IMR-90 (cell line): ENCODE data around the gene LRRC10. TPM values are rescaled to one million over a fixed set of nuclear protein-coding genes. Genes with fewer than 3 reads are reported as not detected.

Experiments used
- ATAC-seq: fragments of 200-7000 bp; cut with Tn5 transposase; 2 replicates; pipeline ENCODE4 v1.9.1; 2020; ENCODE audit warnings: low read depth, mild to moderate bottlenecking, moderate library complexity
- BruUV-seq: library from RNA; stranded (reverse); fragments of 400-500 nt; replicated peaks from 2 replicates; lab custom pipeline; 2021; lab: Mats Ljungman, UMichigan
- CTCF ChIA-PET: fragments of 300-600 bp; formaldehyde crosslinking; extraction: SDS; loops from one replicate; lab custom pipeline; 2021; ENCODE audit warnings: antibody characterized with exemption; lab: Yijun Ruan, JAX
- POLR2A ChIA-PET: fragments of 300-600 bp; sonication (Branson Sonifier 250); formaldehyde crosslinking; loops from one replicate; lab custom pipeline; 2022; ENCODE audit warnings: antibody characterized with exemption; ENCODE audit not compliant: unreplicated experiment; lab: Charles Lee
- DNase-seq: peaks from one replicate; pipeline ENCODE4 v3.0.0; 2013
- H2AFZ ChIP-seq: replicated peaks from 2 replicates; pipeline ENCODE3; 2013; ENCODE audit warnings: low read length, mild to moderate bottlenecking; ENCODE audit not compliant: poor library complexity
- H2AK5ac ChIP-seq: 2 replicates; pipeline ENCODE4 v1.6.1; 2013; ENCODE audit warnings: low read depth, low read length, inconsistent platforms
- H2AK9ac ChIP-seq: replicated peaks from 2 replicates; pipeline ENCODE3; 2013; ENCODE audit warnings: mild to moderate bottlenecking, low read depth, low read length, moderate library complexity; ENCODE audit not compliant: poor library complexity
- H2BK120ac ChIP-seq: 2 replicates; pipeline ENCODE4 v1.6.1; 2013; ENCODE audit warnings: low read depth, low read length, inconsistent platforms
- H2BK15ac ChIP-seq: 3 replicates; pipeline ENCODE4 v1.6.1; 2013; ENCODE audit warnings: low read depth, low read length, inconsistent platforms
- H2BK20ac ChIP-seq: 2 replicates; pipeline ENCODE4 v1.6.1; 2013; ENCODE audit warnings: low read depth, mild to moderate bottlenecking, inconsistent platforms, low read length, moderate library complexity
- H2BK5ac ChIP-seq: 2 replicates; pipeline ENCODE4 v1.6.1; 2013; ENCODE audit warnings: mild to moderate bottlenecking, low read depth, low read length, inconsistent platforms; ENCODE audit not compliant: poor library complexity, severe bottlenecking
- H3K14ac ChIP-seq: replicated peaks from 2 replicates; pipeline ENCODE4 v1.6.1; 2013; ENCODE audit warnings: low read depth, low read length, inconsistent platforms
- H3K18ac ChIP-seq: 2 replicates; pipeline ENCODE4 v1.6.1; 2013; ENCODE audit warnings: low read depth, low read length, control low read depth
- H3K23ac ChIP-seq: 2 replicates; pipeline ENCODE4 v1.6.1; 2013; ENCODE audit warnings: low read depth, low read length, inconsistent platforms
- H3K27ac ChIP-seq: 2 replicates; pipeline ENCODE4 v1.5.1; 2013; ENCODE audit warnings: mild to moderate bottlenecking, control low read depth, low read length; ENCODE audit not compliant: insufficient read depth
- H3K27me3 ChIP-seq: 2 replicates; pipeline ENCODE4 v1.6.1; 2013; ENCODE audit warnings: low read length; ENCODE audit not compliant: control insufficient read depth, insufficient read depth
- H3K36me3 ChIP-seq: 2 replicates; pipeline ENCODE4 v1.6.1; 2013; ENCODE audit warnings: low read length, mixed read lengths; ENCODE audit not compliant: control insufficient read depth, insufficient read depth
- H3K4ac ChIP-seq: 2 replicates; pipeline ENCODE4 v1.6.1; 2013; ENCODE audit warnings: low read depth, low read length, inconsistent platforms
- H3K4me1 ChIP-seq: 2 replicates; pipeline ENCODE4 v1.6.1; 2013; ENCODE audit warnings: low read length, mixed read lengths; ENCODE audit not compliant: control insufficient read depth, insufficient read depth
- H3K4me2 ChIP-seq: 2 replicates; pipeline ENCODE4 v1.6.1; 2013; ENCODE audit warnings: low read depth, mild to moderate bottlenecking, control low read depth, low read length, moderate library complexity
- H3K4me3 ChIP-seq: 2 replicates; pipeline ENCODE4 v1.5.1; 2013; ENCODE audit warnings: low read depth, mild to moderate bottlenecking, control low read depth, low read length, moderate library complexity; ENCODE audit not compliant: insufficient read depth
- H3K56ac ChIP-seq: 2 replicates; pipeline ENCODE4 v1.6.1; 2013; ENCODE audit warnings: low read length, inconsistent platforms; ENCODE audit not compliant: insufficient read depth; ENCODE audit errors: extremely low read depth
- H3K79me1 ChIP-seq, 2 experiments: 2 replicates each; pipeline ENCODE4 v1.6.1; 2013; ENCODE audit warnings: low read length in 2 of 2, inconsistent platforms in 1 of 2, low read depth in 1 of 2
- H3K9ac ChIP-seq: 2 replicates; pipeline ENCODE4 v1.6.1; 2013; ENCODE audit warnings: low read depth, low read length, control low read depth
- H3K9me1 ChIP-seq: 2 replicates; pipeline ENCODE4 v1.6.1; 2013; ENCODE audit warnings: low read length, inconsistent platforms; ENCODE audit not compliant: insufficient read depth
- H3K9me3 ChIP-seq: 2 replicates; pipeline ENCODE4 v1.6.1; 2013; ENCODE audit warnings: low read length; ENCODE audit not compliant: control insufficient read depth, insufficient read depth
- H4K20me1 ChIP-seq: 2 replicates; pipeline ENCODE4 v1.6.1; 2013; ENCODE audit warnings: low read length, inconsistent platforms; ENCODE audit not compliant: insufficient read depth
- H4K5ac ChIP-seq: 2 replicates; pipeline ENCODE4 v1.6.1; 2013; ENCODE audit warnings: mild to moderate bottlenecking, low read depth, low read length, control low read depth
- H4K8ac ChIP-seq, 2 experiments: 2 replicates each; pipeline ENCODE4 v1.6.1; 2013; ENCODE audit warnings: low read depth in 2 of 2, low read length in 2 of 2, control low read depth in 1 of 2, inconsistent platforms in 1 of 2
- H4K91ac ChIP-seq: 2 replicates; pipeline ENCODE4 v1.6.1; 2013; ENCODE audit warnings: low read depth, low read length, inconsistent platforms; ENCODE audit not compliant: insufficient read depth
- CEBPB ChIP-seq: IDR thresholded peaks from 2 replicates; pipeline ENCODE4 v1.6.1; 2012; ENCODE audit warnings: low read depth, low read length, improper control_type of control experiment
- FOS ChIP-seq: fragments of 150-350 bp; IDR thresholded peaks from 2 replicates; pipeline ENCODE4 v1.6.1; 2016; ENCODE audit warnings: low read depth, low read length
- MAZ ChIP-seq: IDR thresholded peaks from 2 replicates; pipeline ENCODE4 v1.6.1; 2012; ENCODE audit warnings: low read depth, mild to moderate bottlenecking, low read length, improper control_type of control experiment, moderate library complexity, borderline replicate concordance
- NFE2L2 ChIP-seq: fragments of 150-350 bp; IDR thresholded peaks from 2 replicates; pipeline ENCODE4 v1.6.1; 2016; ENCODE audit warnings: low read depth, mild to moderate bottlenecking, low read length
- POLR2A ChIP-seq: IDR thresholded peaks from 2 replicates; pipeline ENCODE4 v1.6.1; 2012; ENCODE audit warnings: mild to moderate bottlenecking, low read depth, low read length
- RCOR1 ChIP-seq: IDR thresholded peaks from 2 replicates; pipeline ENCODE4 v1.6.1; 2012; ENCODE audit warnings: mild to moderate bottlenecking, low read length, improper control_type of control experiment; ENCODE audit not compliant: insufficient replicate concordance
- RFX5 ChIP-seq: IDR thresholded peaks from 2 replicates; pipeline ENCODE4 v1.8.0; 2012; ENCODE audit warnings: low read depth, mild to moderate bottlenecking, low read length, moderate library complexity
- SMC3 ChIP-seq: fragments of 150-350 bp; IDR thresholded peaks from 2 replicates; pipeline ENCODE4 v1.6.1; 2016; ENCODE audit warnings: low read depth, mild to moderate bottlenecking, antibody characterized with exemption, low read length, moderate library complexity
- WGBS, 2 experiments: methylation state at CpG; one replicate each; pipeline versions ENCODE4 v1.1.5 to v1.1.7; 2013; ENCODE audit warnings: missing lambda C conversion rate in 2 of 2; ENCODE audit not compliant: insufficient read length in 1 of 2; ENCODE audit errors: extremely low coverage in 2 of 2; 5-methylcytosine and 5-hydroxymethylcytosine counted together
- dilution Hi-C: fragments of 300-500 bp; cut with HindIII; formaldehyde crosslinking; loops from one replicate; pipeline ENCODE4 v1.14.3; 2018; ENCODE audit warnings: low sequenced_read_pairs; ENCODE audit not compliant: unreplicated experiment
- in situ Hi-C: fragments of 300-500 bp; cut with MboI; formaldehyde crosslinking; loops from 3 replicates; pipeline ENCODE4 v1.14.3; 2019; ENCODE audit warnings: low sequenced_read_pairs, inconsistent platforms, mixed read lengths
- intact Hi-C: fragments of 100-400 bp; cut with micrococcal nuclease; formaldehyde crosslinking; loops from 2 replicates; pipeline ENCODE4 v1.10.0; 2022
- polyA plus RNA-seq, 3 experiments: library from polyadenylated mRNA; depleted of rRNA; stranded (reverse); fragments of >200 nt; gene quantifications; 2 replicates each; pipeline ENCODE4 v1.2.3, GENCODE V29; 2012; ENCODE audit warnings: low replicate concordance in 1 of 3
- total RNA-seq: library from RNA; depleted of rRNA; stranded (reverse); fragments of >200 nt; gene quantifications from 2 replicates; pipeline ENCODE4 v1.2.3, GENCODE V29; 2012
- TF ChIP-seq, protein P1 (sequence below): fragments of 150-350 bp; IDR thresholded peaks from 2 replicates; pipeline ENCODE4 v1.6.1; 2017; ENCODE audit warnings: mild to moderate bottlenecking, antibody characterized with exemption, low read length, low read depth

LRRC10 gene
- total and polyA plus RNA-seq, 2 of the 4 experiments (the other 2 are of a cell fraction), result not detected

DNA sequence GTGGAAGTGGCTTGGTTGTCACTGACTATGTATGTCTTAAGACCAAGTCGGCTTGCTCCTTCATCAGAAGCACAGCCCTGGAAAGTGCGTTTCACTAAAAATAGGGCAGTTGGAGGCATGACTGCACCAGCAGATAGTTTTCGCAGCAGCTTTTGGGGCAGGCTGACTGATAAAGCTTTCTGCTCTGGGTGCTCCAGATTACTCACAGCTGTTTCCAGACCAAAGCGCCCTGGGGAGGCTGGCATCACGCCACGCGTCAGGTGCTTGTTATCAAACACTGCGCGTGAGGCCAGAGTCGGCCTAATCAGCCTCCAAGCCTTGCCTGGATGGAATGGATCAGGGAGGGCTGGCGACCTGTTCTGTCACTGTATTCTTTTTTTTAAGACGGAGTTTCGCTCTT is 13.3 kb upstream of the LRRC10 start:
- H3K4me3 ChIP-seq, result no peak overlapping the region
- in situ Hi-C loops, result no loop called here
- peak; percentile 59; the same call in 1 of the 2 replicates for ATAC-seq
- ChIA-PET POLR2A (no interaction called here), CTCF (no interaction called here)
- H3K27me3 ChIP-seq, result peaks cover 17% of the 10 kb centered on the region
- intact Hi-C loops, result no loop called here
- no peak overlapping the region for H2BK15ac ChIP-seq
- no peak overlapping the region for H3K18ac ChIP-seq
- BruUV-seq, result no TSS peak
- TF ChIP-seq NFE2L2 (no peak), POLR2A (no peak), MAZ (no peak), CEBPB (no peak), SMC3 (no peak), FOS (no peak), RCOR1 (no peak), RFX5 (no peak)
- TF ChIP-seq, protein P1, sequence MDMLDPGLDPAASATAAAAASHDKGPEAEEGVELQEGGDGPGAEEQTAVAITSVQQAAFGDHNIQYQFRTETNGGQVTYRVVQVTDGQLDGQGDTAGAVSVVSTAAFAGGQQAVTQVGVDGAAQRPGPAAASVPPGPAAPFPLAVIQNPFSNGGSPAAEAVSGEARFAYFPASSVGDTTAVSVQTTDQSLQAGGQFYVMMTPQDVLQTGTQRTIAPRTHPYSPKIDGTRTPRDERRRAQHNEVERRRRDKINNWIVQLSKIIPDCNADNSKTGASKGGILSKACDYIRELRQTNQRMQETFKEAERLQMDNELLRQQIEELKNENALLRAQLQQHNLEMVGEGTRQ, result no peak
- no peak overlapping the region for H3K14ac ChIP-seq
- H2BK120ac ChIP-seq, result no peak overlapping the region
- H3K56ac ChIP-seq, result no peak overlapping the region
- no peak overlapping the region for H2AK9ac ChIP-seq
- H2AK5ac ChIP-seq, result no peak overlapping the region
- no peak overlapping the region for H3K9ac ChIP-seq
- H3K9me1 ChIP-seq, result no peaks in the 10 kb centered on the region
- no peaks in the 10 kb centered on the region for H3K79me1 ChIP-seq
- no peak overlapping the region for H2BK5ac ChIP-seq
- no peak overlapping the region for H2AFZ ChIP-seq
- H3K36me3 ChIP-seq, result no peaks in the 10 kb centered on the region
- H4K20me1 ChIP-seq, result no peaks in the 10 kb centered on the region
- no peak overlapping the region for H4K91ac ChIP-seq
- no peak overlapping the region for H3K23ac ChIP-seq
- dilution Hi-C loops, result no loop called here
- H3K9me3 ChIP-seq, result no peaks in the 10 kb centered on the region
- no peak overlapping the region for H2BK20ac ChIP-seq
- H4K8ac ChIP-seq, result no peak overlapping the region
- no peak overlapping the region for H4K5ac ChIP-seq
- no peak overlapping the region for H3K4ac ChIP-seq
- H3K4me2 ChIP-seq, result no peak overlapping the region
- 32% methylated on average over 3 of the region's 13 CpGs; no CpG with 5 or more reads in 1 of the 2 experiments for WGBS, 2 experiments
- DNase-seq, result peak; percentile 13
- no peak overlapping the region for H3K27ac ChIP-seq
- H3K4me1 ChIP-seq, result no peaks in the 10 kb centered on the region
